GM21515 (cell line): Measurements from ENCODE around the gene CERS6.
"Not testable (repeated sequence)": the region's sequence is repeated elsewhere in the genome, so short reads cannot be mapped to it uniquely, and the experiment has no call there.

Source experiments
- ATAC-seq: cut with Tn5 transposase; IDR thresholded peaks from one replicate; pipeline ENCODE4 v1.9.1; 2021; ENCODE audit not compliant: unreplicated experiment

The CERS6 gene

DNA sequence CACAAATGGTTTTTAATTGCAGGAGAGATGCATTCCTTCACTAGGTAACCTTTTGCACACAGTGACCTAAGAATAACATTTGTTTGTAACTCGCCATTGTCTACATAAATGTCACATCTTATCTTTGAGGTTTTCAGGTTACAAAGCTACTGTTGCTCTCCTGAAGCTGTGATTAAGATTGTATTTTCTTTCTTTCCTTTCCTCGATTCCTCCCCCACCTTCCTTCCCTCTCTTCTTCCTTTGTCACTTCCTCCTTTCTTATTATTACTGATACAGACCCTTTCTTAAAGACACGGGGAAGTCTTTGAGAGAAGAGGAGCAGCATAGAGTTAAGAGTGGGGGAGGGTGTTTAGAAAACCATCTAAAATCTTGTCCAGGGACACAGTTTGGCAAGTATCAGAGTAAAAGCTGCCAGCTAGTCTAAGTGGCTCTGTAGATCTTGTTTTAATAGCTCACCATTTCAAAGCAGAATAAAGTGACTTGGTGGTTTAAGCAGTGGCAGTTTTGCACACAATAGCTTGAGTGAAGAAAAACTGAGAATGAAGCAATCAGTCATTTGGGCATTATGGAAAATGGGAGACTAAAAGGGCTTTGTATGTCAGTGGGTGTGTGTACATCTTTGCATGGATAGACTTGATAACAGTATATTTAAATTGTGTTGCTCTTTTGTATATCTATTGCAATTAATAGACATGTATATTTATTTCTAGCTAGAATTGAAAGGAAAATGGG, 10.9 kb downstream of the CERS6 start:
- no peak for ATAC-seq

DNA sequence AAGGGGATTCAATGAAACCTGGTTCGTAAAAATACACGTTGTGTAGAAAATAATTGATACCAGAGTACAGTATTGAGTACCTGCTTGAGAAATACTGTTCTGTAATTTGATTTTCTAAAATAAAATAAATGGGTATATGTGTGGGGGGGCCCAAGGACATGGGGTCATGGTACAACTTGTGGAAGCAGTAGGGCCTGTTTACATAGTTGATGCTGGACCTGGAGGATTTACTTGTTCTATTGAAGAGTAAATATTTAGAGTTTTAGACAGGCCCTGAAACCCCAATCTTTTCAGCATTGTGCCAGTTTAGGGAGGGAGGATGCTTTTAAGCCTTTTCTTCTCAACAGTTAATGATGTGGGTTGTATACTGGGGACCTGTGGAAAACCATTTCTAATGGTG, 11.7 kb downstream of the CERS6 start:
- ATAC-seq = no peak

DNA sequence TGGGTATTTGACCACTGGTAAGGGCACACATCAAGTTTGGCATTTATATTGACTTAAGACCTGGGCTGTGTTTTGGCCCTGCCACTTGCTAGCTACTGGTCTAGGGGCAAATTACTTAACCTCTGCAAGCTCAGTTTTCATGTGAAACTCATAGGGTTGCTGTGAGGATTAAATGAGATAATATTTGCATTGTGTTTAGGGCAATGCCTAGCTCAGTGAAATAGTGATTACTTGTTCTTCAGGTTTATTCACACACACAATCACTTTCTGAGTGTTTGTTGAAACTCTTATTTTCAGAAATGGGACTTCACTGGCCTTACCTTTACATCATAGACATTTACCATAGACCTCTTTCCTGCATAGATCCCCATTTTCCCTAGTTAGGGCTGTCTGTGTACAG, 12.3 kb downstream of the CERS6 start:
- no peak for ATAC-seq

DNA sequence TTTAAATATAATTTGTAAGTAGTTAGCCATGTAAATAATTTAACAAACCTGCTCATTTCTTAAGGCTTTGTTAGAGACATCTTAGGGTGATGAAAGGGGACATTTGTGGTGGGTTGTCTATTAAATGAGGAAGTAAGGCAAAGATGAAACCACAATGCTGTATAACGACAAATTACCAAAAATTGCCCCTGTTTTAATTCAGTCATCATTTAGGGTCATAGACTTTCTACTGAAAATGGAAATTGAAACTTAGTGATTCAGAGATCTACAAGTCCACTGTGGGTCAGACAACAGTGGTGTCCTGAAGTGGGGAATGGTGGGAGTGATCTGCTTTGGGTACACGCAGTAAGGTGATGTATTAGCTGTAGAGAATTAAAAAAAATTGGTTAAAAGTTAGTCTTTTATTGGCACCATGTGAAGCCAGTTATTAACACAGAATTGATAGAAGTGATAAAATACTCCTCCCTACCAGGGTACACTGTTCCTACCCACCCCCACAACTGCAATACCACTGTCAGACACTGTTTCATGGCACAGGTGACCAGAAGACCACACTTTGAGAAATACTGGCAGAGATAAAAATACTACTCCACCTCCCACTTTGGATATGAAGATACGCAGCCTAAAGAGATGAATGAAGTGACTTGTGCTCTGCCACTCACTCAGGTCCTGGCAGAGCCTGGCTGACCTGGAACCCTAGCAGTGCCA, 13.4 kb downstream of the CERS6 start:
- ATAC-seq = peak; percentile 68

DNA sequence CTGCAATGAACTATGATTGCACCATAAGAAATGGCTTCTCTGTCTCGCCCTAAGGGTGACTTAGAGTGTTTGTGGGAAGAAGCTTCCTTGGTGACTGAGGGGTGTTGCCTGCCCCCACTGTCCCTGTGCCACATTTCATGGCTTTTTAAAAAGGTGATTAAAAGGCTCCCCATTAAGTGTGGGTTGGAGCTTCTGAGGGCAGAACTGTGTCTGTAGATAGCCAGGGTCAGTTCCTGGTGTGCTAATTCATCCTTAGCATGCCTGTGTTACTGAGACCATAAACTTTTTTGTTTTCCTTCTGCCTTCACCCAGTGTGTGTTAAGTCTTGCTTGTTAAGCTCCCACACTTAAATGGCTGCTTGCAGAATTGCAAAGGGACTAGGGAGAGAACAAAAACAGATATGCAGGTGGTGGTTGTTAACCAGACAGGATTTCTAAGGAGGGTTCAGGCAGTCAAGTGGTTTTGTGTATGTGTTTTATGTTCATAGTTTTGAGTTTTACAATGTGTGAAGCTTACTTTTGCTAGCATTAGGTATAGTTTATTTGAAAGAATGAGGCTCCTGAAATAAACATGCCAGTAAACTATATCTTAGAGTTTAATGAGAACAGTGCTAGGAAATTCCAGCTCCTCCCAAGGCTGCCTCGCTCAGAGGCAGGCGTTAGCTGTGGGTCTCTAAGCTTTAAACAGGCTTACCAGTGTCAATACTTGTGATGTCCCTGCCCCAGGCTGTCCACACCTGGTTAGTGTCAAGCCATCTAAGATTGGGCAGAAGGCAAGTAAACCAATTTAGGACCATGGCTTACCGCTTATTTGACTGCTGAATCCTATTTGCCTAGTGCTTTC, 14.5 kb downstream of the CERS6 start:
- peak; percentile 52 for ATAC-seq

DNA sequence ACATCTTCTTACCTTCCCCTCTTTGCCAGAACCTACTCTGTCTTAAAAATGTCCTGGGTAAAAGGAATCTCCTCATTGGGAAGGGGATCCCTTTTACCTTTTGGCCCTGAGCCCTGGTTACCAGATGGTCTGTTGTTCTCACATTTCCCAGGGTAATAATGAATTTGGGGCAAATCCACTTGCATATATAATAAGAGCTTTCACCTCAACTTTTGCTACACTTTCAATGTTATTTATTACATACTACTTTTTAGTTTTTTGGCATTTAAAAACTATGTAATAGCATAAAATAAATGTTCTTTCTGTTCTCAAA, 15.0 kb downstream of the CERS6 start:
- no peak for ATAC-seq

DNA sequence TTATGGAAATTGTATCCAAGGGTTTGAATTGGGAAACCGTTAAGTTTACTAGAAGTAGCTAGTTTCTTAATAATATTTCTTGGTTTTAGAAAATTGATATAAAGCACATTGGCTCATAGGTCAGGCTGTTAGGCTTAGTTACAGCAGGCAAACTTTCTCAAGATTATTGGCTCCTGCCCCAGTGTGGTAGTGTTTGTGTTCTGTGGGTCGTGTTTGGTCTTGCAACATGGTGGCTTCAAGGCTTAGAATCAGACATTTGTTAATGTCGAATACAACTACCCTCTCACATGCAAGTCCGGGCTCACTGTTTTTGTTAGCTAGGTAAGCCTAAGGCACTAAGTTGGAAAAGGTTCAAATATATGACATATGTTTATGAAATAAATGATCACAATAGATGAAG, 19.6 kb downstream of the CERS6 start:
- no peak for ATAC-seq

DNA sequence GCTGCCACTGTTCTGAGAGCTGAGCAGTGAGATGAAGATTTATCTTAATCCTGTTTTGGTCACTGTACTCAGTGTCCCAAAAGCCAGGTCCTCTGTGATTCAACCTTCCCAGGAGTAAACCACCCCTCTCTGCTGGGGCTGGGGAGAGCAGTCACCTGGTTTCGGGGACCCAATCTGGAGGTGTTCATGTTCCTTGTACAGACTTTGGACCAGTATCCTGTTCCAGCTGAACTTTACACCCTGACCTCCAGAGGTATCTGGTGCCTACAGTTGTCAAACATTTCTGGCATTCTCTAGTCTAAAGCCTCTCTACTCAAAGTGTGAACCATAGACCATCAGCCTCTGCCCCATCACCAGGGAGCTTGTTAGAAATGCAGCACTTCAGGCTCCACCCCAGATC, 22.1 kb downstream of the CERS6 start:
- ATAC-seq = no peak

DNA sequence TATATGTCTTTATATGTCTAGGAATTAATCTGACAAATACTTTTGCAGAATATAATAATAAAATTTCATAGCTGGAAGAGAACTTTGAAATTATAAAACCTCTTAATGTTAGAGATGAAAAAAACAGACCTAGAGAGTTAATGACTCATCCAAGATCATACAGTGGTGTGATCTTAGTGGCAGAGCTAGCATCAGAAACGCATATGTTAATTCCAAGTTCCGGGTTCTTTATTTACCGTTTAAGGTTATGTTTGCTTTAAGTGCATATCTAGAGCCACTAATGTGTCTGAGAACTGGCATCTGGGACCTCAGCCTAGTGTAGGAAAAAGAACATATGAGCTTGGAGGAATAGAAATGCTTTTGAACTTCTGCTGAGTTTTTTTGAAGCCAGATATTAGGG, 24.3 kb downstream of the CERS6 start:
- ATAC-seq = no peak

DNA sequence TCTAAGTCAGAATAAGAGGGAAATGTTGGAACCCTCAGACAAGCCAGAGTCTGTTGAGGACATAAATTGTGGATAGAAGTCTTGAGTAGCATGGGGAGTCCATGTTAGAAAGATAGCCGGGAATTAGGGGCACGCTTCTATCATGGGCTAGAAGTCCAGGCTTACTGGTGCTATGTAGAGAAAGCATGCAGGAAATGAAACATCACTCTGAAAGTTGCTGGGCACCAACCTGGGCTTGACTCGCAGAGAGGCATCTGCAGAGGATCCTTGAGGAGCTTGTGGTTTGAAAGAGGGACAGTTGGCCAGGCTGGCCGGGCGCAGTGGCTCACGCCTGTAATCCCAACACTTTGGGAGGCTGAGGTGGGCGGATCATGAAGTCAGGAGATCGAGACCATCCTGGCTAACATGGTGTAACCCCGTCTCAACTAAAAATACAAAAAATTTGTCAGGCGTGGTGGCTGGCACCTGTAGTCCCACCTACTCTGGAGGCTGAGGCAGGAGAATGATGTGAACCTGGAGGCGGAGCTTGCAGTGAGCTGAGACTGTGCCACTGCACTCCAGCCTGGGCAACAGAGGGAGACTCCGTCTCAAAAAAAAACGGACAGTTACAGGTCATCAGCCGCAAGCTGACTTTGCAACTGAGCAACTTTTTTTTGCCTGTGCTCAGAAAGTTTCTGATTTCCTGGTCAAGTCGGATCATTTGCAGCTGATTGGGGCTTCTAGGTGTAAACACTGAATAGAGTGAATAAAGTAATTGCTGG, 24.9 kb downstream of the CERS6 start:
- ATAC-seq = no peak

DNA sequence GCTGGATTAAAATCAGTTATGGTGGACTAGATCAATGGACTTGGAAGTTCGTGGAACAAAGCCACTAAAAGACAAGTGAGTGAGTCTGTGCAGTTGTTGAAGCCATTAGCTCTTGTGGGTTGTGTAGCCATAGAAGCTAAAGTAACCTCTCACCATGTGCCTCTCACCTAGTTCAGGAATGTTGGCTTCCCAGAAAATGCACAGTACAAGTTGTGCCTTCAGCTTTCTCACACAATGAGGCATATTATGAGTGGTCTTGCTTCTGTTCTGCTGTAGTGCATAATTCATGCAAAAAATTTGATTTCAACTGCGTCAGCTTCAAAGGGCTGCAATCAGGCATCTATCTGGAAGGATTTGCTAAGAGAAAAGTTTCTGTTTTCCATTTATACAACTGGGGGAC, 26.2 kb downstream of the CERS6 start:
- ATAC-seq = no peak

DNA sequence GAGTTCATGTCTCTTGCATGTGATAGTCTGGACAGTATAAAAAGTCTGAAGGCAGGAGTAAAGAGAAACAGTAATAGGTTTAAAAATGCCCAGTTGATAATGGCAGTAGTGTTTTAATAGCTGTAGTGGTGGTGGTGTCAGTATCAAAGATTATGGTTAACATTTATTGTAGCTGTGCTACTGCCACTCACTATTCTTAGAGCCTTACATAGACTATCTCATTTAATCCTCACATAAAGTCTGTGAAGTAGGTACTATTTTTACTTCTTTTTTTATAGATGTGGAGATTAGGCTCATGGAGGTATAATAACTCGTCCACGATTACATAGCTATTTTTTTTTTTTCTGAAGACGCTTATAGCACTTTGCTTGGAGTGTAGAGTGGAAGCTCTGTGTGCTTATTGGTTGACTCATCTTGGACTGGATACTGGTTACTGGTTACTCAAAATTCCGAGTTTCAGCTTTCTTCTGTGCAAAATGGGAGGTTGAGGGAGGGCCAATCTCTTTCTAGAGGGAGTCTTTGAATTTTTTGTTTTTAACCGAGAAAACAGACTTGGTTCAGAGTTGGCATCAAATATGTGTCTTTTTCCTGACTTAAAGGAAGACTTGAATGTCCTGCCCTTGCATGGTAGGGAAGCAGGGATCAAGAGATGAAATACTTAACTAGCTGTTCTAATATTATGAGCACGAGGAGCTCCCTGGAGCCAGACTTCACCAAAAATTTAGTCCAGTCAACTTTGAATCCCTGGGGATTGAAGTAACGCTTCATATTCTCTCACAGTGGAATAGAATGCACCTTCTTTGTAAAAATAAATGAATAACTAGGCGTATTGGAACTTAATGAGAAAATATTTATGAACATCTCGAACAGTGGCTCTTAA, 27.1 kb downstream of the CERS6 start:
- ATAC-seq = no peak

DNA sequence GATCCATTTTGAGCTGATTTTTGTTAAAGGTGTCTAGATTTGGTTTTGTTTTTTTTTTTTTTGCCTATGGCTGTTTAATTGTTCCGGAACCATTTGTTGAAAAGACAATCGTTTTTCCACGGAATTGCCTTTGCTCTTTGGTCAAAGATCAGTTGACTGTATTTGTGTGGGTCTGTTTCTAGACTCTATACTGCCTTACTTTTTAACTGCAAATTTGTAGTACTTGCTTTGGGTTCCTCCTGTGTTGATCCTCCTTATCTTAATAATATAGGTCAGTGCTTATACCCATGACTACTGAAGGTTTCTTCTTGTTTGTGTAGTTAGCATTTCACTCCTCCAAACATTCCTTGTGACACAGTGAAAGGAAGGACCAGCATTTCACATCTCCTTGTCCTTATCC, 30.4 kb downstream of the CERS6 start:
- ATAC-seq = no peak

DNA sequence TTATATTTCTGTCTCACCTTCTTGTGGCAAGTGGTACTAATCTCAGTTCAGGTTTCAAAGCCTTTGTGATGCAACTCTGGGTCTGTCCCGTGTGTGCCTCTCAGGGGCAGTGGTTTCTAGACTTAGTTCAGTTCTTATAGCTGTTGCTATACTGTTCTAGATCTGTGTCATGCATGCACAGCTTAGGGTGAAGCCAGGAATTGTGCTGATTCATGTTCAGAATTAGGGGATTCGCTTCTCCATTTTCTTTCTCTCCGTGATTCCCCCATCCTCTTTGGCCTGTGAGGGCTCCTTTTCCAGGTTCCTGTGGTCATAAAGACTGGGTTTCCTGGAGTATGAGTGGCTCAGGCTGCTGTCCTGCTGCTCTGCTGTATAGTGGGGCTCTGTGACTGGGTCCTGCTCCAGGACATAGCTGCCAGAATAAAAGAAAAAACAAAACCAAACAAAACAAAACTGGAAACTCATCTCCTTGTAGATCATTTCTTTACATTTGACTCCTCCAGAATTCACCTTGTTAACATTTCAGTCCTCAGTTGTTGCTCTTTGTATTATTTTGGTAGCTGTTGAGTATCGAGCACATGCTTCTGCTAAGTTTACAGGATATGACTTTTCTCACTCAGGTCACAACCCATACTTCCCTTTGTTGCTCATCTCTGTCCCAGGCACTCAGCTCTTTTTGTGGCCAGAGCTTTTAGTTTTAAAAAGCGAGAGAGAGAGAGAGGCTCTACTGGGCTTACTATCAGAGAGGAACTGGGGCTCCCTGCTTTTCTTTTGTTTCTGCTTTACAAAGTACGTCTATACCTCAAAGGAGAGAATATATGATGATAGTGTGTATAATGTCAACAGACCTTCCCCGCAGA, 34.2 kb downstream of the CERS6 start:
- ATAC-seq = peak; percentile 92

DNA sequence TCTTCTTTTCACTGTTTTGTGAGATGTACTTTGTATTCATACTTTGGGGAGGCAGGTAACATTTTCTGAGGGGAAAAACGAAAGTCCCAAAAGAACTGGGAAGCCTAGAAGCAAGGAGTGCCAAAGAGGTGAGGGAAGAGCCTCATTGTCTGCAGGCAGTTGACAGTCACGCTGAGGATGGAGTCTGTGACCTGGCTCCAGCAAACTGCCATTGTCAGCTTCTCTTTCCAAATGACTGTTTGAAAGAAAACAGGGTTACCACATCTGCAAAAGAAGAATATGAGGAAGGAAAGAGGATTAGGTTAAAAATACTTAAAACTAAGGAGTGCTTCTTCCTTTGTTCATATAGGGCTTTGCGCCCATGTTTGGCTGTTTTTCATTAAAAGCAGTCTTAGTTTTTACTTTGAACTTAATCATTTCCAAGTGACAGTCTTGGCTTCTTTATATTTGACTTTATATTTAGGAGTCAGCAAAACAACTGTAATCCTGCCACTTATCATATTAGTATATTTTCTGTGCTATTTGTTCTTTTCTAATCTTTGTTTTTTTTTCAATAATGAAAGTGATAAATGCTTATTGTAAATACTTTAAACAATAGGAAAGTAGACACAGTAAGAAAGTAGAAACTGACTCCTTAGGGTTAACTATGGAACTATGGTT, 35.0 kb downstream of the CERS6 start:
- no peak for ATAC-seq

DNA sequence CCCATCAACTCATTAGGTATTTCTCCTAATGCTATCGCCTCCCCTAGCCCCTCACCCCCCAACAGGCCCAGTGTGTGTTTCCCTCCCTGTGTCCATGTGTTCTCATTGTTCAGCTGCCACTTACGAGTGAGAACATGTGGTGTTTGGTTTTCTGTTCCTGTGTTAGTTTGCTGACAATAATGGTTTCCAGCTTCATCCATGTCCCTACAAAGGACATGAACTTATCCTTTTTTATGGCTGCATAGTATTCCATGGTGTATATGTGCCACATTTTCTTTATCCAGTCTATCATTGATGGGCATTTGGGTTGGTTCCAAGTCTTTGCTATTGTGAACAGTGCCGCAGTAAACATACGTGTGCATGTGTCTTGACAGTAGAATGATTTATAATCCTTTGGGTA, 35.7 kb downstream of the CERS6 start:
- not testable (repeated sequence) for ATAC-seq

DNA sequence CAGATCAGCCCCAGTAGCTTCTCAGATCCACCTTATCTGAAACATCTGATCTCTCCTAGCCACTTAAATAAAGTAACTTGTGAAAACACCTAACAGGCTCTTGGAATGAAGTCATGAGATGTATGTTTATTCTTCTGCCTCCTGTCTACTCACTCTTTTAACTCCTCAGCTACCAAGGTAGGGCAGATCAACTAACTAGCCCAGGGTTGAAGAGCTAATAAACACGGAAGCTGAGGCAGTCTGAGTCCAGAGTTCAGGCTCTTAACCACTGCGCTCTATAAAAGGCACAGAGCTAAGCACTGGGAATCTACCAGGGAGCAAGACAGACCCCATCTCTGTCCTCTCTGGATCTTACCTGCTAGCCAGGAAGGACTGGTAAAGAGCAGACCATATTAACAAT, 37.1 kb downstream of the CERS6 start:
- not testable (repeated sequence) for ATAC-seq

DNA sequence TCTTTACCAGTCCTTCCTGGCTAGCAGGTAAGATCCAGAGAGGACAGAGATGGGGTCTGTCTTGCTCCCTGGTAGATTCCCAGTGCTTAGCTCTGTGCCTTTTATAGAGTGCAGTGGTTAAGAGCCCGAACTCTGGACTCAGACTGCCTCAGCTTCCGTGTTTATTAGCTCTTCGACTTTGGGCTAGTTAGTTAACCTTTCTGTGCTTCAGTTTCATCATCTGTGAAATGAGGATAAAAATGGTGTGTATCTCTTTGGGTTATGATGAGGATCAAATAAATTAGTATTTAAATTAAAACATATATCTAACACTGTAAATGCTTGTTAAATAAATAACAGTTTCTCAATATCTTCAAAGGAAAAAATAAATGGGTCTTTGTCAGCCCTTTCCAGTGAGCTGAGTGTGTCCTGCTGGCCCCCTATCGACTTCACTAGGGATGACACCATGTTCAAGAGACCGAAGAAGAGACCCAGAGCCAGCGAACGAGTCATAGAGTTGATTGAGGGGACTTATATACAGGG, 38.2 kb downstream of the CERS6 start:
- ATAC-seq = no peak

DNA sequence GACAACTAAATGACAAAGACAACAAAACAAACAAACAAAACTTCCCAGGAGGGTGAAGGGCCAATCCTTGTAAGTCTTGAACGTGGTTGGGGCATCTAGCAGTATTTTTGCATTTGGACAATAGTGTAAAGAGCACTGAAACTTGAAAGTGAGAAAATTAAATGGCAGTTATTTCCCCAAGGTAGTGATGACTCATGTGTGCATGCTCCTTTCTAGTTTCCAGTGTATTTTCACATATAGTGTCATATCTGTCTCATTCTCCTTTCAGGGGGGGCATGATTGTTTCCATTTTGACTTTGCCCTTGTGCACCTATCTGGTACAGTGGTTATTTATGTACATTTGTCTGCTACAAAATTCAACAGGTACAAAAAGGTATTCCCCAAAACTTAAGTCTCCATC, 39.5 kb downstream of the CERS6 start:
- ATAC-seq = peak; percentile 83
